SK-N-MC (cell line): ENCODE measurements around the gene TMEM231.

Source experiments
- DNase-seq: peaks from one replicate; pipeline ENCODE4 v3.0.0-alpha.2; 2011; ENCODE audit warnings: low read depth, low spot score
- H3K27ac ChIP-seq: fragments of 200-600 bp; sonication (generic); 2 replicates; pipeline ENCODE4 v1.5.1; 2016; ENCODE audit warnings: mixed run types
- H3K36me3 ChIP-seq: fragments of 200-600 bp; sonication (generic); 2 replicates; pipeline ENCODE4 v1.6.1; 2017; ENCODE audit warnings: antibody characterized with exemption, low read length, mixed read lengths; ENCODE audit not compliant: insufficient read depth
- H3K4me3 ChIP-seq: fragments of 200-600 bp; sonication (generic); 2 replicates; pipeline ENCODE4 v1.5.1; 2016
- H3K9ac ChIP-seq: fragments of 200-600 bp; sonication (generic); 2 replicates; pipeline ENCODE4 v1.8.0; 2017; ENCODE audit warnings: mixed run types, mixed read lengths; ENCODE audit not compliant: insufficient read length
- H3K9me3 ChIP-seq: fragments of 200-600 bp; sonication (generic); 2 replicates; pipeline ENCODE4 v1.6.1; 2017; ENCODE audit warnings: low read depth, mild to moderate bottlenecking, antibody characterized with exemption, low read length, moderate library complexity, mixed read lengths
- EZH2 ChIP-seq: fragments of 200-600 bp; sonication (generic); IDR thresholded peaks from one replicate; pipeline ENCODE4 v1.6.1; 2017; ENCODE audit warnings: antibody characterized with exemption
- FOXP2 ChIP-seq: optimal IDR thresholded peaks from 2 replicates; pipeline ENCODE3; 2011; ENCODE audit warnings: mild to moderate bottlenecking, moderate library complexity; ENCODE audit not compliant: insufficient read depth; ENCODE audit errors: extremely low read length, control extremely low read depth
- POLR2AphosphoS5 ChIP-seq: IDR thresholded peaks from 2 replicates; pipeline ENCODE4 v1.6.1; 2012; ENCODE audit warnings: mild to moderate bottlenecking, low read depth, low read length, borderline replicate concordance

The TMEM231 gene

DNA sequence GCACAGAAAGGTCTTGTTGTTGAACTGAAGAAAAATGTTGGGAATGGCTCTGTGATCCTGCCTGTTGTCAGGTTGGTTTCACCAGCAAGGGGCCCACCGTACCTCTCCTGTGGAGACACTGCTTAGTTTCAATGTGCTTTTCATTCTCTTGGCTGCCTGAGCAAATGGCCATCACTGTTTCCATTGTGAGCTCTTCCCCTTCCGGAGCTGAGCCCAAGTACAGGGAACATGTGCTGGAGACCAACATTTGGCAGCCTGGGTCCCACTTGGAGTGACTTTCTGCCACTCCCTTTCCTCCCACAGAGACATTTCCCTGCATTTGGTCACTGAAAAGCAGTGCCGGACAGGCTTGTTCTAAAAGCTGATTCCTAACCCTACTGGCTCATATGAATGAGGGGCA lies 33.3 kb upstream of the TMEM231 start:
- Histone ChIP-seq H3K4me3 (no peak overlapping the region), H3K36me3 (no peaks in the 10 kb centered on the region), H3K9me3 (no peaks in the 10 kb centered on the region), H3K27ac (no peak overlapping the region), H3K9ac (no peak overlapping the region)
- TF ChIP-seq POLR2AphosphoS5 (no peak), FOXP2 (no peak), EZH2 (no peak)
- no peak for DNase-seq

- TF ChIP-seq POLR2AphosphoS5 (no peak), FOXP2 (no peak), EZH2 (no peak)
- no peak overlapping the region for H3K9ac ChIP-seq
- no peaks in the 10 kb centered on the region for H3K9me3 ChIP-seq
- no peak overlapping the region for H3K4me3 ChIP-seq
- H3K27ac ChIP-seq, result no peak overlapping the region
- H3K36me3 ChIP-seq, result no peaks in the 10 kb centered on the region
- DNase-seq, result no peak
Measured at GRCh38 chr16:75588716-75589115, 32.7 kb upstream of the TMEM231 start.

GRCh38 chr16:75584108-75584507 lies 28.1 kb upstream of the TMEM231 start:
- Histone ChIP-seq H3K36me3 (no peaks in the 10 kb centered on the region), H3K4me3 (no peak overlapping the region), H3K9me3 (no peaks in the 10 kb centered on the region), H3K9ac (no peak overlapping the region), H3K27ac (no peak overlapping the region)
- DNase-seq, result no peak
- TF ChIP-seq POLR2AphosphoS5 (no peak), FOXP2 (no peak), EZH2 (no peak)

DNA sequence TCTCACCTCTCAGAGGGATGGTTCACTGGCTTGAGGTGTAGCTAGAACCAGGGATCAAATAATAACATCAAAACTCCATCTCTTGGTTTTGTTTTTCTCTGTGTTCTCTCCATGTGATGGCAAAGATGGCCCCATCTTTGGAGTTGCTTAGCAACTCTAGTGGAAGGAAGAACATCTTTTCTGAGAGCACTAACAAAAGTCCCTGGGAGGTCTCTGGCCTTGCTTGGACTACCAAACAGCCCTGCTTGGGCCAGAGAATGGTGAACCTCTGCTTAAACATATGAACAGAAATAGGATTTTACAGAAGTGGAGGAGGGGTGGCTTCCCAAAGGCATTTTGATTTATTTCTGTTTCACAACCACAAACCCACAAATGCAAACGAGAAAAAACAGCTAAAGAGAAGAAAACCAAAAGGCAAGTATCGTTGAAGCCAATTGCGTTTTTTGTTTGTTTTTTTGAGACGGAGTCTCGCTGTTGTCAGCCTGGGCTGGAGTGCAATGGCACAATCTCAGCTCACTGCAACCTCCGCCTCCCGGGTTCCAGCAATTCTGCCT lies 23.3 kb upstream of the TMEM231 start:
- Histone ChIP-seq H3K27ac (no peak overlapping the region), H3K4me3 (no peak overlapping the region), H3K36me3 (peaks cover 7% of the 10 kb centered on the region), H3K9ac (no peak overlapping the region), H3K9me3 (no peaks in the 10 kb centered on the region)
- no peak for DNase-seq
- no peak for TF ChIP-seq FOXP2
- no peak for TF ChIP-seq EZH2
- TF ChIP-seq POLR2AphosphoS5, result no peak

DNA sequence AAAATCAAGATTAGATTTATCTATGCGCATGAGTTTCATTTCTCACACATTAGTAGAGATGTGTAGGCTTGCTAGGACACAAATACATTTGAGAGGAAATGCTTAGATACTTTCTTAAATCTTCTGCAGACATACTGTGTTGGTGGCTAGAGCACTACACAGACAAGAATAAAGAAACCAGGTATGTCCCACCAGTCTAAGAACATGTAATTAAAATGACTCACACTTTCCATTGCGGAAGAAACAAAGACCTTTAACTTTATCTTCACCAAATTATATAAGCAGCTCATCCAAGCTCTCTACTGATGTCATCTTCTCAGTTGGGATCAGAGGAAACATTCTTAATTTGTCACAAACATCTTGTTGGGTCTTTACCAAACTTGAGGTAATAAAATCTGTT lies 22.7 kb upstream of the TMEM231 start:
- Histone ChIP-seq H3K4me3 (no peak overlapping the region), H3K36me3 (peaks cover 7% of the 10 kb centered on the region)
- DNase-seq, result no peak

GRCh38 chr16:75578212-75578611 lies 22.2 kb upstream of the TMEM231 start:
- Histone ChIP-seq H3K9me3 (no peaks in the 10 kb centered on the region), H3K27ac (no peak overlapping the region), H3K9ac (no peak overlapping the region), H3K4me3 (no peak overlapping the region), H3K36me3 (peaks cover 7% of the 10 kb centered on the region)
- DNase-seq, result no peak
- no peak for TF ChIP-seq EZH2
- TF ChIP-seq FOXP2, result no peak

More for the DNA sequence above, 22.7 kb upstream of the TMEM231 start:
- Histone ChIP-seq H3K9ac (no peak overlapping the region), H3K9me3 (no peaks in the 10 kb centered on the region), H3K27ac (no peak overlapping the region)
- no peak for TF ChIP-seq FOXP2
- TF ChIP-seq EZH2, result no peak
- no peak for TF ChIP-seq POLR2AphosphoS5

DNA sequence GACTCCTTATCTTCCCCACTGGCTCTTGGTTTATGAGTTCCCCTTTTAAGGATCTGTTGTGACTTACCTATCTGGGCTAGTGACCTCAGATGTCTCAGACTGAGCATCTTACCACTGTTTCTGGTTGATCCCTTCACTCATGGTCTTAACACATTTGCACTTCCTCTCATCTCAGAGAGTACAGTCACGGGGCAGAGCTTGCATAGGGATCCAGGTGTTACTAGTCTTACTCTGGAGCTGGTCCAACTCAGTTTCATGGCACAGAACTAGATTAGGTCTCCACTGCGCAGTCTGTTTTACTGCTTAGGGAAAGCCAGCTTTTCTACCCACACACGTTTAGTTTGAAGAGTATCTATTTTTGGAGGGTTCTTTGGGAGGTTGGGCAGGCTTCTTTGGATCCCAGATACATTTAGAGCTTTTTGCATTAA lies 20.3 kb upstream of the TMEM231 start:
- H3K9ac ChIP-seq, result no peak overlapping the region
- no peak overlapping the region for H3K27ac ChIP-seq
- H3K36me3 ChIP-seq, result peaks cover 7% of the 10 kb centered on the region
- no peak overlapping the region for H3K4me3 ChIP-seq
- DNase-seq, result no peak
- H3K9me3 ChIP-seq, result no peaks in the 10 kb centered on the region
- TF ChIP-seq FOXP2, result no peak
- TF ChIP-seq EZH2, result no peak
- no peak for TF ChIP-seq POLR2AphosphoS5

DNA sequence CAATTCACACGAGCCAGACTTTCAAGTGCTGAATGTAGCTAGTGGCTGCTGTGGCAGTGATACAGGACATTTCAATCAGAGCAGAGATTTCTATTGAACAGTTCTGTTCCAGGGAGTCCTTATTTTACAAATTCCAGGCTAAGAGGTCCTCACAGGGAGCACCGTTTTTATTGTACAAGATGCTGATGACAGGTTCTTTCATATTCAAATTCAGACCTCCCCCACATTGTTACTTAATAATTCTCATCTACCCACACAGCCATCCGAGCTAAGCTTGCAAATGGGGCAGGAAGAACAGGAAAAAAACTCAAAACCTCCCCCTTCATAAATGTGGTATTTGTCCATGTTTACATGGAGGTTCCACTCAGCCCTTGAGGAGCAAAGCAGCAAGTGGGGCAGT lies 19.9 kb upstream of the TMEM231 start:
- no peak overlapping the region for H3K27ac ChIP-seq
- H3K4me3 ChIP-seq, result no peak overlapping the region
- no peaks in the 10 kb centered on the region for H3K9me3 ChIP-seq
- no peak for TF ChIP-seq FOXP2
- no peak for TF ChIP-seq POLR2AphosphoS5
- TF ChIP-seq EZH2, result no peak
- no peak overlapping the region for H3K9ac ChIP-seq
- peaks cover 7% of the 10 kb centered on the region for H3K36me3 ChIP-seq
- no peak for DNase-seq

GRCh38 chr16:75573955-75574354 lies 17.9 kb upstream of the TMEM231 start:
- peaks cover 15% of the 10 kb centered on the region for H3K36me3 ChIP-seq
- no peak overlapping the region for H3K9ac ChIP-seq
- TF ChIP-seq EZH2 (no peak), POLR2AphosphoS5 (no peak), FOXP2 (no peak)
- DNase-seq, result no peak
- H3K9me3 ChIP-seq, result no peaks in the 10 kb centered on the region
- H3K27ac ChIP-seq, result no peak overlapping the region
- H3K4me3 ChIP-seq, result no peak overlapping the region
